Activated naive CD4-positive, alpha-beta T cell (primary cell): Measurements from ENCODE around the gene MTUS2.
A peak's percentile ranks its signal among the peaks of the same experiment; 100 is the strongest.

Source experiments
- DNase-seq, 4 experiments: peaks; one replicate each; lab custom pipeline; 2025; lab: John Stamatoyannopoulos, UW

The MTUS2 gene

GRCh38 chr13:29508130-29508875 lies 688.2 kb downstream of the MTUS2 start:
- peak; percentile 31 to 68 (median 66) for DNase-seq

DNA sequence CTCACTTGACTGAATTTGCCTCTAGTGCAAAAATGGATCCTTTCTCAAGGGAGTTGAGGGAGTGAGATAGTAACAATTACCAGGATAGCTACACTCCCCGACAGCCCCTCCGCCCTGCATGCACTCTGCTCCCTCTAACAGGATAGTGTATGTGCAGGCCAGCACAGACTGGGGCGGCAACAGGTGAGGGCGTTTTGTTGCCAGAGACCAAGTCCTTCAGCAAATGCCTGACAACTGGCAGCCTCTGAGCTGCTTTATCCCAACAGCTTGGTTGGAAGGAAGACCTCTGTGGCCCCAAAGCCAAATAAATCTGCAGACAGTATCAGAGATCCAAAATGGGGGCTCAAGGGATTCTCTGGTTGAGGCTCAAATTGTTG lies 688.7 kb downstream of the MTUS2 start:
- no peak for DNase-seq

DNA sequence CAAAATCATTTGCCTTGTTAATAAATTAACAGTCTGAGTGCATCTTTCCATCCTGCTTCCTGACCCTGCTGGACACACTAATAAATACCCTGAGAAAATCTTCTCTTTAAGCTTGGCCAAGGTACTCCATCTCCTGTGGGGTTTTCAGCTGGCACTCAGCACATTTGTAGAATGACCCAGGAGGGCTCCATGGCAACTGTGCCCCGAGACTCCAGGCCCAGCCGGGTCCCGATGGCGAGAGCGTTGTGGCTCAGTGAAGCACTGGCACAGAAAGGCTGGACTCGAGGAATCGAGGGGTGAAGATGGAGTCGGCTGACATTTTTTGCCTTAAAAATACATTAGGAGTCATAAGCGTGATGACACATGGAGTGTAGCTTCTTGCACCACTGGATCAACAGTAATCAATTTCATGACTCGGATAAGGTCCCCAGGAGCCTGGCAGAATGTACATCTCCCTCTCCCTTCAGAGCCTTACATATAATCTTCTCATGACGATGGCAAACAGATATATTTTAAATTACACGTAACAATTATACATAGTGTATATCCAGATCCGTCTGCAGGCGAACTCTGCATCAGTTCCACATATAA lies 690.0 kb downstream of the MTUS2 start:
- no peak for DNase-seq

DNA sequence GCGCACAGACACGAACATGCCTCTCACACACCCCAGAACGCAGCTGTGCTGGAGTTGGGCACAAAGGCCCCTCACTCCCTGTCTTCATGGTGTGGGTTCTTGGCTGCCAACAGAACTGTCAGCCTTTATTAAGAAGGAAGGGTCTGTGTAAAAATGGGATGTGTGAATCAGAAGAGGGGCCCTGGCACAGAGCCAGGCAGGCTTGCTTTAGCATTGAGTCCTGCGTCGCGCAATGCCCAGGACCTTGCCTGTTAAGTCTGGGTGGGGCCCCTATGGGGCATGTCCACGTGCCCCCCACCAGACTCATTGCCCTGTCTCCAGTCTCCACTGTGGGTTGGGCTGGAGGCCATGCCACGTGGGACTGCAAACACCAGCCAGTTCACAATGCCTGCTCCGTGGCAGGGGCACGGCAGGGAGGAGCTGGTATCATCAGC lies 690.5 kb downstream of the MTUS2 start:
- no peak for DNase-seq

DNA sequence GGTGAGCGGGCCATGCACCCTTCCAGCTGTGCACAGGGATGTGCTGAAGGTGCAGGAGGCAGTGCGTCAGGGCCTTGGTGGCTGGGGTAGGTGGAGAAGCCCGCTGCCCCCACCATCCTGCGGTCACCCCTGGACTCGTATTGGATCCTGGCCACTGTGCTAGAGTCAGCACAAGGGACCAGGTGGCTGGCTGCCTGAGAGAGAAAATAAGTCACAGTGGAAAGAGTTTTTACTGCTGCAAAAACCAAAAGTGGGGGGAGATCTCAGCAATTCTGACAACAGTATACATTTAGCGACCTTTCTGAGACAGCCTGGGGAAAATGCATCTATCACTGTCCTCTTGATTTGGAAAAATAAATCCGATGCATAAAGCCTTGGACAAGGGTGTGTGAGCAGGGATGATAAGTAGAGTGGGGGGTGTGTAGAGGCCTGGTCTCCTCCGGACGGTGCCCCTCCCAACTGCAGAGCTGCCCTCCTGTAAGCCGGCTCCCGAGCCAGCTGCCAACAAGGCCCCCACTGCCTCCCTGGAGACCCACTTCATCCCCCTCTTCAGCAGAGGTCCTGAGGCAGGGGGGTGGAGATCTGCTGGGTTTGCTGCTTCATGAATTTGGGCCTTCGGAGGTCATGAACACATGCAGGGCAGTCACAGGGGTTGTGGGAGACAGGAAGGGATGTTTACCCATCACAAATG lies 691.1 kb downstream of the MTUS2 start:
- DNase-seq: no peak

DNA sequence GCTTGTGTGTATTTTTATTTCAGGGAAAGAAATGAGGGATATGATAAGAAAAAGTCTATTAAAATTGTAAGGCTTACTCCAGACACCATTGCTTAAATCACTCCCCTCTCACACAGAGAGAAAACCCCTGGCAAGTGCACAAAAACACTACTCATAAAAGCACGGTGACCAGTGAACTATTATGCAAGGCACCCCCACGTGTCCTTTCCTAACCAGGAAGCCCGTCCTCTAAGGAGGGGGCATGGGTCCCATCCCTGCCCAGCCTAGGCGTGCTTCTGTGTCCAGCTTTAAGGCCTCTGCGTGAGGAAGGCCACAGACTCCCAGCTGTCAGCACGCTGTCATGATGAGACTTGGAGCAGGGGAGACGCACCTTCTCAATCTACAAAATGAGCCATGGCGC lies 691.8 kb downstream of the MTUS2 start:
- DNase-seq: no peak

DNA sequence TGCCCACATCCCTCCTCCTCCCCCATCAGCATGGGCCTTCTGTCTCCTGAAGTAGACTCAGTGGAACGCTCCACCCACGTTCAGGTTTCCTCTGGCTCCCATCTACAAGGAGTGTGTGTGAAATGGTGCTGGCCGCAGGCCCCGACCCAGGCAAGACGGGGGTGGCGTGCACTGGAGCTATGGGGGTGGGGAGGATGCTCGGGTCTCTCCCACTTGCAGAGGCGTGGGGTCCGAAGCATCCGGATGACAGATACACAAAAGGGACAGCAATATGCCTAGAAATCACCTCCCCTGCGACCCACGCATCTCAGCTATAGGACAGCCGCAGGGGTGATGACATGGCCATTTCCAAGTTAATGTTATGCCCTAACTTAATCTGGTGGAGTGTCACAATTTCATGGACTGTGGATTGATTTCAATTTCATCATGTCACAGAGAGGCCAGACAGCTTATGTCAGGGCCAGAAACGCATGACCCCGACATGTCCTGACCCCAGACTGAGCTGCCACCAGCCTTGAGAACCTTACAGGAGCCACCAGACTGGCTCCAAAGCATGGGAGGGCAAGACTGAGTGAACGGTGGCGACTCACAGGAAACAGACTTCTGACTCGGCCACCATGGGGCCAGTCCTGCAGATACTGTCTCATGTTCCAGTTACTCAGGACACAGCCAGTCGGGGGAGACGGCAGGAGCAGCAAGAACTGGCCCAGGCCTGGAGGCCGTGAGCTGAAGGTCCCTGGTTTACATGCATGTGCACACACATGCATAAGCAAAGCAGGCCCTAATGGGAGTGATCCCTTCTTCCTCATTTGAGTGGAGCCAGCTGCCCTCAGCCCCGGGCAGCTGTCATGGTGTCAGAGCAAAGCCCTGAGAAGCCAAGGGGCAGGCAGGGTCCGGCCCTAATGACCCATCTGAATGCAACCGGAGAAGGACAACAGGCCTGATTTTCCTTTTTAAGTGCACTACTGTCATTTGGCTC lies 693.2 kb downstream of the MTUS2 start:
- DNase-seq: no peak

DNA sequence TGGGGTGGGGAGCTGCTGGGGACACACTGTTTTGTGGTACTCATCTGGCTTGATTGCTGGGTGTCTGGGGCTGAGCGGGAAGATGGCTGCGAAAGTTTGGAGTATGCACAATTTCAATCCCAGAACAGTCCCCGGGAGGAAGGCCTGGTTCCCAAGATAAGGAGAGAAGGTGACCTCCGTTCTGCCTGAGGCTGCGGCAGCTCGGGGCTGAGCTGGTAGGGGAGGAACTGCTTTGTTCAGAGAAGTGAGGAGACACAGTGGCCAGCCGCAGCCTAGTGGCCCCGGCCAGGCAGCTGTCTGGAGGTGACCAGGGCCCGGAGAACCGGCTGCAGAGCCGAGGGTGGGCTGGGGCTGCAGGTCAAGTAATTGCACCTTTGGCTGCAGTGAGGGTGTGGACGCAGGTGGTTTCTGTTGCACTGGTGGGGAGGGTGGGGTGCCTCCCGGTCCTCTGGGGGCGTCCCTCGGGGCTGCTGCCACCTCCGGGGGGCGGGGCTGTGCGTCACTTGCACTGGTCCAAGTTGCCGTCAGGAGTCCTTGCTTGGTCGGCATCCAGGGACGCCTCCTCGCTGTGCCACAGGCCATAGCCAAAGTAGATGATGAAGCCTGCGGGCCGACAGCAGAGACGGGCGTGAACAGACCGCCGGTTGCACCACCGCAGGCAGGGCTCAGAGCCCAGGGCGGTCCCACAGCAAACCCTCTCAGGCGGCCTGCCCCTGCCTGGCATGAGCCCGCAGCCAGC lies 694.0 kb downstream of the MTUS2 start:
- DNase-seq: no peak

DNA sequence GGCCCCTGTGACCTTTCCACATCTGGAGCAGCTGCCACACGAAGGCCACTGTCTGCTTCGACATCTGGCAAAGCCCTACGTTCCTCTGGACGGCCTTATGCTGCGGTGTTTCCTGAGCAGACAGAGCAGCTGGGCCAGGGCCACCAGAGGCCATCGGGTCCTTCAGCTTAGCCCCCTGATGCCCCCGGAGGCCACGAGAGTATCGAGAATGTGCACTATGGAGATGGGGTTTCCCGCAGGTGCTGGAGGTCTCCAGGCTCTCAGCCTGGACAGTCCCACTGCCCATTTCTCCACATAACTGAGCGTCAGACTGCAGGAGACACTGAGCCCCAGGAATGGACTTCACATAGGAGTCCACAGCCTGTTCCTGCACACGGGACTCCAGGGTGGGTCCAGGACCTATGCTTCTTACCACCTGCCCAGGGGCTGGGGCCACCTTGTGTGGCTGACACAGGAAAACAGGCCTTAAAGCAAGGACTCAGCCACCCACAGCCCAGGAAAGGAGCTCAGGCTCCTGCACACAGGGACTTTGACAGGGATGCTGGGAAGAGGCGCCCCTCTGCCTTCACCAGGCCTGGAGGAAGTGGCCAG lies 694.7 kb downstream of the MTUS2 start:
- no peak for DNase-seq

- DNase-seq: no peak
These were observed 695.2 kb downstream of the MTUS2 start for GRCh38 chr13:29515372-29515771.

GRCh38 chr13:29516012-29516411 lies 695.9 kb downstream of the MTUS2 start:
- DNase-seq: no peak

GRCh38 chr13:29516880-29517279 lies 696.7 kb downstream of the MTUS2 start:
- DNase-seq: no peak

DNA sequence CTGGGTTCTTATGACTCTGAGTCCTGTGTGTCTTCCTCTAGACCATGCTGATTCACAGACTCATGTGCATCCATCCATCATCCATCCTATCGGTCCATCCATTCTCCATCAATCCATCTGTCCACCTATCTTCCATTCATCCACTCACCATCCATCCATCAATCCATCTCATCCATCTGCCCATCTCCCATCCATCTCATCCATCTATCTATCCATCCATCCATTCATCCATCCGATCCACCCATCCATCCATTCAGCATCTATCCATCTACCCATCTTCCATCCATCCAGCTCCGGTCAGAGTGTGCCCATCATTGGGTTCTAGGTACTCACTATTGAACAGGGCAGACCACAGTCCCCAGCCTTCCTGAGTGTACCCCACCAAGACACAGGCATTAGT lies 699.8 kb downstream of the MTUS2 start:
- DNase-seq: no peak

DNA sequence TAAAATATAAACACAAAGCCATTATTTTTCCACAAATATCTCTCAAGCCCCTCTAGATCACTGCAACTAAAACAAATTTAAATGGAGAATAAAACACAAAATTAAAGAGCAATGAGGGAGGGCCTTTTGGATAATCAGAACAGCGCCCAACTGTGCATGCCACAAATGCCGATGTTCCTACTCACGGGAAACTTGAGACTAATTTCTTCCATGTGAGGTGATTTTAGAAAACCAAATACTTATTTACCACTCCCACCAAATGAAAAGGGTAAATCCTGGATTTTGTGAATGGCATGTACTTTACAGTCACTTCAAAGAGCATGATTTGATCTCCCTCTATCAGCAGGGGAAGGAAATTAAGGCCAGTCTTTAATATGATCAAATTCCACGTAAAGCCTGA lies 700.5 kb downstream of the MTUS2 start:
- no peak for DNase-seq

- DNase-seq: no peak
These were observed 701.2 kb downstream of the MTUS2 start for GRCh38 chr13:29521336-29521735.

GRCh38 chr13:29522044-29522685 lies 702.0 kb downstream of the MTUS2 start:
- no peak for DNase-seq

GRCh38 chr13:29523199-29523961 lies 703.2 kb downstream of the MTUS2 start:
- DNase-seq: no peak

DNA sequence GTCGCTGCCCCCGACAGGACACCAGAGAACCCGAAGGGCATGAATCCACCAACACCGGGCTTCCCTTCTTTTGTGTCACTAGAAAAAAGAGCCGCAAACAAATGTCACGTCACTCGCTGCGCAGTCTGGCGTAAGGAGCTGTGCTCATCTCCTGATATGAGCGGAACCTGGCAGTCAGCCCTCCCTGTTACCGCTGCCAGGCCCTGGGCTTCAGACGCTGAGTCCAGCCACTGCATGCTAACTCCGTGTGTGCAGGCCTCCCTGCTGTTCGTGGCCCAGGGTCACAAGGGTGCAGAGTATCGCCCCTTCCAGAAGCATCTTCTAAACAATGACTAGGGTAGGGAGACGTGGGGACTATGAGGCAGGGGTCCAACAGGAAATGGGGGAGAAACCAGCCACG lies 704.0 kb downstream of the MTUS2 start:
- DNase-seq: no peak

DNA sequence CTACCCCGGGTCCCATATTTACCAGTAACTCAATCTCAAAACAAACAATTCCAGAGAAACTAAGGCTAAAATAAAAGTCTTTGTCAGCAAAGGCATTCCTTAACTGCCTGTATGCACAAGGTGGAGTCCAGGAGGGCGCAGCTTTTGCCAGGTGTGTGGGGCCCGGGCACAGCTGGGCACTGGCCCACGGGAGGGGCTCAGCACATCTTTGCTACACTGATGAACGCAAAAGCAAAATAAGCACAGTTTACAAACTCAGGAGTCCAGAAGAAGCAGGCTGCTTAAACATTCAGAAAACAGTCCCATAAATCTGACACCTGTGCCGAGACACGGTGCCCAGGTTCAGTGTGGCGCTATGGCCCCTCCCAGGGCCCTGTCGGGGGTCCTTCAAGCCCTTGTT lies 704.5 kb downstream of the MTUS2 start:
- DNase-seq: no peak

DNA sequence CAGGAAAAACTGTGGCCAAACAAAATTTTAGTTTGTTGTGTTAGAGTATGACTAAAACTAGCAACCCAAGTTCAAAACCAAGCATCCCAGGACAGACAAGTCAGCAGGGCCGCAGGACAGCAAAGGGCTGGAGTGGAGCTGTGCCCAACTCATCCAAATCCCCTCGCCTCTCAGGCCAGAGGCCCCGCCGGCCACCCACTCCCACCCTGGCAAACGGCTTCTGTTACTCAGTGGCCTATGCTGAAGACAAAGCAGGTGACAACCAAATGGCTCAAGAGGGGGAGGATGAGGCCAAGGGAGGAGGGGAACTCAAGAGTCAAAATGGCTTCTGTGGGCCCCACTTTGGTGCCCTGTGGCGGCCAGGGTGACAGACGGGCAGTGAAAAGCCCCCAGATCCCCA lies 705.6 kb downstream of the MTUS2 start:
- no peak for DNase-seq
